ENCODE results near the gene NEDD4. TPM values are rescaled to one million over a fixed set of nuclear protein-coding genes. Genes with fewer than 3 reads are reported as not detected.

The NEDD4 gene
- total RNA-seq, 1 donor from 2014 or later = 55.4 TPM

- Mint-ChIP-seq H3K27ac (ENCODE audit: unreplicated experiment) (peak overlapping the region; percentile 87), H3K4me3 (ENCODE audit: unreplicated experiment) (no peak overlapping the region), H3K36me3 (ENCODE audit: low read depth, unreplicated experiment) (no peaks in the 10 kb centered on the region), H3K4me1 (ENCODE audit: low read depth, unreplicated experiment) (peaks cover 25% of the 10 kb centered on the region), H3K9me3 (ENCODE audit: unreplicated experiment) (peaks cover 2% of the 10 kb centered on the region), H3K27me3 (ENCODE audit: low read depth, unreplicated experiment) (no peaks in the 10 kb centered on the region)
- Histone ChIP-seq H3K9ac (ENCODE audit: low read length) (peak overlapping the region; percentile 69), H3K79me2 (ENCODE audit: insufficient read depth, low read length) (no peaks in the 10 kb centered on the region), H2AFZ (ENCODE audit: low read depth, low read length) (peak overlapping the region; percentile 22), H3K4me3 (ENCODE audit: insufficient read depth, low read depth, low read length) (no peak overlapping the region), H4K20me1 (ENCODE audit: insufficient read depth, low read length) (no peaks in the 10 kb centered on the region), H3K9me3 (ENCODE audit: insufficient read depth, low read depth, low read length) (no peaks in the 10 kb centered on the region), H3K27ac (ENCODE audit: low read depth, low read length) (peak overlapping the region; percentile 93), H3K36me3 (ENCODE audit: insufficient read depth, low read length) (no peaks in the 10 kb centered on the region), H3K4me2 (ENCODE audit: low read length) (peak overlapping the region; percentile 68), H3K27me3 (ENCODE audit: insufficient read depth, low read length) (no peaks in the 10 kb centered on the region), H3K4me1 (ENCODE audit: insufficient read depth, low read length) (peaks cover 10% of the 10 kb centered on the region)
- DNase-seq (ENCODE audit: low read depth) = peak; percentile 93
- TF ChIP-seq CTCF (IDR thresholded peaks at IDR 0.05; ENCODE audit: insufficient read depth, low read depth, low read length) = no peak
- no peak for TF ChIP-seq EZH2 (IDR thresholded peaks at IDR 0.05; ENCODE audit: insufficient read depth, low read length)
- FAIRE-seq = peak; percentile 97
These were observed 46.9 kb upstream of the NEDD4 start for GRCh38 chr15:56040081-56041035.

GRCh38 chr15:56038707-56039106, 45.3 kb upstream of the NEDD4 start:
- Mint-ChIP-seq H3K27ac (ENCODE audit: unreplicated experiment) (no peak overlapping the region), H3K9me3 (ENCODE audit: unreplicated experiment) (peaks cover 2% of the 10 kb centered on the region), H3K27me3 (ENCODE audit: low read depth, unreplicated experiment) (no peaks in the 10 kb centered on the region), H3K4me3 (ENCODE audit: unreplicated experiment) (no peak overlapping the region), H3K4me1 (ENCODE audit: low read depth, unreplicated experiment) (peaks cover 25% of the 10 kb centered on the region), H3K36me3 (ENCODE audit: low read depth, unreplicated experiment) (no peaks in the 10 kb centered on the region)
- Histone ChIP-seq H3K4me1 (ENCODE audit: insufficient read depth, low read length) (peaks cover 10% of the 10 kb centered on the region), H3K79me2 (ENCODE audit: insufficient read depth, low read length) (no peaks in the 10 kb centered on the region), H3K27me3 (ENCODE audit: insufficient read depth, low read length) (no peaks in the 10 kb centered on the region), H3K9me3 (ENCODE audit: insufficient read depth, low read depth, low read length) (no peaks in the 10 kb centered on the region), H3K4me2 (ENCODE audit: low read length) (no peak overlapping the region), H4K20me1 (ENCODE audit: insufficient read depth, low read length) (no peaks in the 10 kb centered on the region), H3K4me3 (ENCODE audit: insufficient read depth, low read depth, low read length) (no peak overlapping the region), H3K27ac (ENCODE audit: low read depth, low read length) (no peak overlapping the region), H3K9ac (ENCODE audit: low read length) (no peak overlapping the region), H3K36me3 (ENCODE audit: insufficient read depth, low read length) (no peaks in the 10 kb centered on the region), H2AFZ (ENCODE audit: low read depth, low read length) (no peak overlapping the region)
- TF ChIP-seq EZH2 (IDR thresholded peaks at IDR 0.05; ENCODE audit: insufficient read depth, low read length) = no peak
- TF ChIP-seq CTCF (IDR thresholded peaks at IDR 0.05; ENCODE audit: insufficient read depth, low read depth, low read length) = no peak
- DNase-seq (ENCODE audit: low read depth) = no peak
- FAIRE-seq = no peak

GRCh38 chr15:56038015-56038414, 44.6 kb upstream of the NEDD4 start:
- Histone ChIP-seq H3K4me2 (ENCODE audit: low read length) (no peak overlapping the region), H3K36me3 (ENCODE audit: insufficient read depth, low read length) (no peaks in the 10 kb centered on the region), H3K27me3 (ENCODE audit: insufficient read depth, low read length) (no peaks in the 10 kb centered on the region), H3K4me3 (ENCODE audit: insufficient read depth, low read depth, low read length) (no peak overlapping the region), H3K79me2 (ENCODE audit: insufficient read depth, low read length) (no peaks in the 10 kb centered on the region), H3K4me1 (ENCODE audit: insufficient read depth, low read length) (peaks cover 10% of the 10 kb centered on the region), H3K9me3 (ENCODE audit: insufficient read depth, low read depth, low read length) (no peaks in the 10 kb centered on the region), H4K20me1 (ENCODE audit: insufficient read depth, low read length) (no peaks in the 10 kb centered on the region), H3K9ac (ENCODE audit: low read length) (no peak overlapping the region), H2AFZ (ENCODE audit: low read depth, low read length) (no peak overlapping the region), H3K27ac (ENCODE audit: low read depth, low read length) (no peak overlapping the region)
- no peak overlapping the region for H3K4me3 Mint-ChIP-seq (ENCODE audit: unreplicated experiment)
- H3K36me3 Mint-ChIP-seq (ENCODE audit: low read depth, unreplicated experiment) = no peaks in the 10 kb centered on the region
- DNase-seq (ENCODE audit: low read depth) = no peak
- no peak for TF ChIP-seq EZH2 (IDR thresholded peaks at IDR 0.05; ENCODE audit: insufficient read depth, low read length)
- TF ChIP-seq CTCF (IDR thresholded peaks at IDR 0.05; ENCODE audit: insufficient read depth, low read depth, low read length) = no peak
- FAIRE-seq = no peak
- no peak overlapping the region for H3K27ac Mint-ChIP-seq (ENCODE audit: unreplicated experiment)
- no peaks in the 10 kb centered on the region for H3K27me3 Mint-ChIP-seq (ENCODE audit: low read depth, unreplicated experiment)
- H3K9me3 Mint-ChIP-seq (ENCODE audit: unreplicated experiment) = peaks cover 2% of the 10 kb centered on the region
- peaks cover 21% of the 10 kb centered on the region for H3K4me1 Mint-ChIP-seq (ENCODE audit: low read depth, unreplicated experiment)

Data from astrocyte (in vitro differentiated cells and primary cell).